Panc1 (cell line): ENCODE data around the gene AARS2.

Experiments
- CTCF ChIP-seq: fragments of 450-650 bp; IDR thresholded peaks from 2 replicates; pipeline ENCODE4 v1.5.1; 2017; ENCODE audit warnings: mild to moderate bottlenecking
- REST ChIP-seq, 2 experiments: IDR thresholded peaks; 2 replicates each; pipeline ENCODE4 v1.6.1; 2011 to 2012; ENCODE audit warnings: low read depth in 2 of 2, control low read depth in 1 of 2, low read length in 1 of 2, mild to moderate bottlenecking in 1 of 2, moderate library complexity in 1 of 2; ENCODE audit not compliant: insufficient read depth in 1 of 2

- no peak for TF ChIP-seq CTCF
- TF ChIP-seq REST (IDR thresholded peaks at IDR 0.05; ENCODE audit: insufficient read depth in 1 of 2, low read depth in 2 of 2, low read length in 1 of 2) = no peak
Measured at GRCh38 chr6:44251576-44252524, 61.3 kb downstream of the AARS2 start.
